CD4-positive, alpha-beta T cell treated with Interleukin-4 for 4 hours (primary cell): ENCODE data around the gene ODAD4.

ENCODE experiments used
- DNase-seq: peaks from one replicate; pipeline ENCODE4 v3.0.0-alpha.2; 2020

Gene ODAD4, protein sequence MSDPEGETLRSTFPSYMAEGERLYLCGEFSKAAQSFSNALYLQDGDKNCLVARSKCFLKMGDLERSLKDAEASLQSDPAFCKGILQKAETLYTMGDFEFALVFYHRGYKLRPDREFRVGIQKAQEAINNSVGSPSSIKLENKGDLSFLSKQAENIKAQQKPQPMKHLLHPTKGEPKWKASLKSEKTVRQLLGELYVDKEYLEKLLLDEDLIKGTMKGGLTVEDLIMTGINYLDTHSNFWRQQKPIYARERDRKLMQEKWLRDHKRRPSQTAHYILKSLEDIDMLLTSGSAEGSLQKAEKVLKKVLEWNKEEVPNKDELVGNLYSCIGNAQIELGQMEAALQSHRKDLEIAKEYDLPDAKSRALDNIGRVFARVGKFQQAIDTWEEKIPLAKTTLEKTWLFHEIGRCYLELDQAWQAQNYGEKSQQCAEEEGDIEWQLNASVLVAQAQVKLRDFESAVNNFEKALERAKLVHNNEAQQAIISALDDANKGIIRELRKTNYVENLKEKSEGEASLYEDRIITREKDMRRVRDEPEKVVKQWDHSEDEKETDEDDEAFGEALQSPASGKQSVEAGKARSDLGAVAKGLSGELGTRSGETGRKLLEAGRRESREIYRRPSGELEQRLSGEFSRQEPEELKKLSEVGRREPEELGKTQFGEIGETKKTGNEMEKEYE

DNA sequence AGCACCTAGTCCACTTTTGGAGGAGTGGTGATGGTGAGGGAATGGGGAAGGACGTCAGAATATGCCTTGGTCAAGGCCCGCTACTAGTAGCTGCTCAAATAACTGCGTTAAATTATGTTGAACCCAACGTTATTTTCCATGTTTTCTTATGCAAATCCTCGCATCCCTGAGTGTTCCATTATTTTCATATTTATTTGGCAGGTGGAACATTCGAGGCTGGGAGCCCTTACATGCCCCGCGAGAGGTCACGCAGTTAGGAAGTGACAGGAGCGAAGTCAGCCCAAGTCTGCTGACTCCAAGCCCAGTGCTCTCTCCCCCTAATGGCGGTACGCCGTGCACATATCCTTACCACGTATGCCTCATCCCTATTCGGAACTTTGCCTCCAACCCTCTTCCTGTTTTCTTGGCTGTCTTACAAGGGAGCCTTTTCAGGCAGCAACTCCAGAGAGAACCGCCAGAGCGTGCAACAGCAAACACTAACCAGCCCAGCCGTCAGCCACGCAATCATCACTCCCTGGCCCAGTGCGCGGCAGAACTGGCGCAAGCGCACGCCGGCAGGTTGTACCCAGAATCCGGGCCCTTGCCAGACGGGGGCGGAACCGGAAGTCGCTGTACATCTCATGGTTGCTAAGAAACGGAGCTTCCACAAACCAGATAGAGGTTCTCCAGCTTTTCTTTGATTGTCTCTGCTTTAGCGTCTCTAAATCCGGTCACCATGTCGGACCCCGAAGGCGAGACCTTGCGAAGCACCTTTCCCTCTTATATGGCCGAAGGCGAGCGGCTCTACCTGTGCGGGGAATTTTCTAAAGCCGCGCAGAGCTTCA is at the start of gene ODAD4:
Gene ODAD4, plus strand, starts transcription at position 609 of the 824 bp plus-strand sequence. Its CDS starts 107 bp downstream, at position 716.
- peak; percentile 96 for DNase-seq

DNA sequence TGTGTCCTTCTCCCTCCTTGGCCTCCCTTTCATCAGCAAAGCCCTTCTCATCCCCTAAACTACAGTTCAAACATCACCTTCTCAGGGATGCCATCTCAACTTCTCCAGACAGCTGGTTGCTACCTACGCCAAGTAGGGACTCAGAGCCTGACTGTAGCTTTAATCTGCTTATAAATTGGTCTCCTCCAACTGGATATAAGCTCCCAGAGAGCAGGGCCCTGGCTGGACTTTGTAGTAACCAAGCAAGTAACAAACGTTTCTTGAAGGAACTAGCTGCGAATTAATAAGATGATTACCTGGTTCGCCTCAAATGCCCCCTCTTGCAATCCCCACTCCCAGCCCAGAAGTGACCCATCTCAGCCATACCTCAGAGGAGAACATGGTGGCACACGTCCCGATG is 47.7 kb upstream of the ODAD4 start:
- DNase-seq: no peak

DNA sequence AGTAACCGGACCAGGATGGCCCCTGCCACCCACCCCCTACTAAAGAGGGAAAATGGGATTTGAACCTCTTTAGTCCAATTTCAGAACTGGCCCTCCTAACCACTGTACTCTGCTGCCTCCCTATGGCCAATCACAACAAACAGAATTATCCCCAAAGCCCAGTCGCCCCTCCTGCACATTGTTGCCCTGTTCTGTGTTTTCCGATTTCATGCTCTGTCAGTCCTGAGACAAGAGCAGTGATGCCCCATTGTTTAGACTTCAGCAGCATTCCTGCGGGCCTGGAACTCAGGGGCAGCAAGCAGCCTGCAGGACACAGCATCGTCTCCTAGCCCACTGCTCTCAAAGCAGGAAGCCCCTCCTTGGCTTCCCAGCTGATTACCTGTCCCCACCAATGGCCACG is 44.7 kb upstream of the ODAD4 start:
- DNase-seq: no peak

- DNase-seq: no peak
Measured at GRCh38 chr17:41888332-41888965, 42.0 kb upstream of the ODAD4 start.

DNA sequence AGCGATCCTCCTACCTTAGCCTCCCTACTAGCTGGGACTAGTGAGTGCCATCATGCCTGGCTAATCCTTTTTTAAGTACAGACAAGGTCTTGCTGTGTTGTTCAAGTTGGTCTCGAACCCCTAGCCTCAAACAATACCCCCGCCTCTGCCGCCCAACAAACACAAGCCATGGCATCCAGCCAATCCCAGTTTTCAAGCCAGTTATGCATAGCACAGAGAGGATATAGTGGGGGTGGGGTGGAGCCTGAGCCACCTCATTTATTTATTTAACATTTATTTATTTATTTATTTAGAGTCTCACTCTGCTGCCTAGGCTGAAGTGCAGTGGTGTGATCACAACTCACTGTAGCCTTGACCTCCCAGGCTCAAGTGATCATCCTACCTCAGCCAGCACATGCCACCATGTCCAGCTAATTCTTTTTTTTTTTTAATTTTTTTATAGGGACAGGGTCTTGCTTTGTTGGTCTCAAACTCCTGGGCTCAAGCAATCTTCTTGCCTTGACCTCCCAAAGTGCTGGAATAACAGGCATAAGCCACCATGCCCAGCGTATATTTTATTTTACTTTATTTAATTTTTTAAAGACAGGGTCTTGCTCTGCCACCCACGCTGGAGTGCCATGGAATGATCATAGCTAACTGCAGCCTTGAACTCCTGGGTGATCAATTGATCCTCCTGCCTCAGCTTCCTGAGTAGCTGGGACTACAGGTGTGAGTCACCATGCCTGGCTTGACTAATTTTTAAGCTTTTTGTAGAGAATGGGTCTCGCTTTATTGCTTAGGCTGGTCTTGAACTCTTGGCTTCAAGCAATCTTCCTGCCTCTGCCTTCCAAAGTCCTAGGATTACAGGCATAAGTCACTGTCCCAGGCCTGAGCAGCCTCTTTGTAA is 39.0 kb upstream of the ODAD4 start:
- no peak for DNase-seq

DNA sequence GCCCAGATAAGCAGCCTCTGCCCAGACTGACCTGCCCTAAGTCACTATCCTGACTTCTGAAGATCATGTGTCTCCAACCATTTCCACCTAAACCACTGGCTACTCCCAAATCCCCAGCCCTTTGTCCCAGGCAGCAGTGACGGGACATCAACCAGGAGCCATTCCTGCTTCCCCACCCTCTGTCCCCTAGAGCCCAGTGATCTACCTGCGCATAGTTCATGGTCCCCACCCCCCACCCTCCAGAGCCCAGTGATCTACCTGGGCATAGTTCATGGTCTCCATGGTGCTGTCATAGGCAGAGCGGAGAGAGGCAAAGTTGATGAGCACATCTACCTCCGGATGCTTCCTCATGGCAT is 38.4 kb upstream of the ODAD4 start:
- DNase-seq: no peak

GRCh38 chr17:41893384-41893783 is 37.0 kb upstream of the ODAD4 start:
- no peak for DNase-seq

GRCh38 chr17:41894791-41895331 is 35.6 kb upstream of the ODAD4 start:
- DNase-seq: no peak

- DNase-seq: no peak
Measured at GRCh38 chr17:41895617-41896016, 34.8 kb upstream of the ODAD4 start.

DNA sequence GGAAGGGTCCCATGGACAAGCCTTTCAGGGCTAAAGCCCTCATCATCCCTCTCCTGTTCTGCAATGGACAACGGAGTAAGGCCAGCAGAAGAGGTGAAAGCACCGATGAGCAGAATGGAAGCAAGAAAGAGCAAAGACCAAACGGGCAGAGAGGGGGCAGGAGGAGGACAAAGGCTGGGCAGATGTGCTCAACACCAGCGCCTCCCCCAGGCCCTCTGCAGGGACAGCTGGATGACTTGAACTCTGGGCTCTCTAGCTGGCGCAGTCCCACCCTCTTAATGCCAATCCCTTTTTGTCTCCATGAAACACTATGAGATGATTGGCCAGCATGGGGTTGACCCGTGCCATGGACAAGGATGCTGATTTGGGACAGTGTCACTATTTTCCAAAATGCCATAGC is 33.7 kb upstream of the ODAD4 start:
- no peak for DNase-seq

DNA sequence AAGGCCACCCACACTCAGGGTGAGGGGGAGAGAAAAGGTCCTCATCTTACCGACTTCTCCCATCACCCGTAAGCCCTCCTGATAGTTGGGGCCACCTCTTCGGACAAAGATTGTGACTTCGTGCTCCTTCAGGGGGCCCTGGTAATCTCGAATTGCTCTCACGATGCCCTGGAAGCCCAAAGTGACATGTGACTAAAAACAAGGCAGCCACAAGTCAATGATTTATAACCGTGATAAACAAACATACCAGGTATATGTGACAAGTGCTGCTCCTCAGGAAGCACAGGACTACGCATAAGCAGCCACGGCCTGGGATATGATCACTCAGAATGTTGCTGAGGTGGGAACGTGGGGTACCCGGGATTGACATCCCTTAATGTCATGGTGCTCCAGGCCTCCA is 28.8 kb upstream of the ODAD4 start:
- no peak for DNase-seq

GRCh38 chr17:41904242-41904841 is 26.1 kb upstream of the ODAD4 start:
- no peak for DNase-seq

DNA sequence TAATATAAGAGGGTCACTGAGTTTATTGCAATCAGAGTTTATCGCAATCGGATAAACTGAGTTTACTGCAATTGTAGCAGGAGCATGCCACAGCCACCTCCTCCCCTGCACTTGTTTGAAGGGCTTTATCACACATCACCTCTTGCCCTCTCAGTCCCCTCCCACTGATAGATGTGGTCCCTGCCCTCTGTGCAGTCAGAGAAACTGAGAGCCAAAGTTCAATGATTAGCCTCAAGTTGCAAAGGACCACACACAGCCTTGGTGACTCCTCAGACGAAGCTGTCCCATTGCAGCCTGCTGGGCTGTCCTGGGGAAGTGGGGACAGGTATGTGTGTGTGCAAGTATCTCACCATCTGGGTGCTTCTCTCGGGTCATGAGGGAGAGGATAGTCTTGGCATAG is 25.2 kb upstream of the ODAD4 start:
- no peak for DNase-seq

GRCh38 chr17:41906465-41907184 is 23.8 kb upstream of the ODAD4 start:
- DNase-seq: no peak

DNA sequence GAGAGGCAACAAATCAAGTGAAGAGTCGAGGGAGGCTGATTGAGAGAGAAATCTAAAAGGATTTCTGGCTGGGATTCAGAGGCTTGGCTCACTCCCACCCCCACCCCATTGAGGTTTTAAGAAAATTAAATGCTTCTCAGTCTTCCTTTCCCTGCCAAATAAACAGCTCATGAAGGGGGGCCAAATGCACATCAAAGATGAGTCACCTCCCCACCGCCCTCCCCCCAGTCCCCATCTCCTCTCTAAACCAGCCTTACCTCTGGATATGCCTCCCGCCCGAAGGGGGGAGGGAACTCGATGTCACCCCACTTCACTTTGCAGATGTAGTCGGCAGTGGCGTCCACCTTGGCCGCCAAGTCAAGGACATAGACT is 23.2 kb upstream of the ODAD4 start:
- no peak for DNase-seq

DNA sequence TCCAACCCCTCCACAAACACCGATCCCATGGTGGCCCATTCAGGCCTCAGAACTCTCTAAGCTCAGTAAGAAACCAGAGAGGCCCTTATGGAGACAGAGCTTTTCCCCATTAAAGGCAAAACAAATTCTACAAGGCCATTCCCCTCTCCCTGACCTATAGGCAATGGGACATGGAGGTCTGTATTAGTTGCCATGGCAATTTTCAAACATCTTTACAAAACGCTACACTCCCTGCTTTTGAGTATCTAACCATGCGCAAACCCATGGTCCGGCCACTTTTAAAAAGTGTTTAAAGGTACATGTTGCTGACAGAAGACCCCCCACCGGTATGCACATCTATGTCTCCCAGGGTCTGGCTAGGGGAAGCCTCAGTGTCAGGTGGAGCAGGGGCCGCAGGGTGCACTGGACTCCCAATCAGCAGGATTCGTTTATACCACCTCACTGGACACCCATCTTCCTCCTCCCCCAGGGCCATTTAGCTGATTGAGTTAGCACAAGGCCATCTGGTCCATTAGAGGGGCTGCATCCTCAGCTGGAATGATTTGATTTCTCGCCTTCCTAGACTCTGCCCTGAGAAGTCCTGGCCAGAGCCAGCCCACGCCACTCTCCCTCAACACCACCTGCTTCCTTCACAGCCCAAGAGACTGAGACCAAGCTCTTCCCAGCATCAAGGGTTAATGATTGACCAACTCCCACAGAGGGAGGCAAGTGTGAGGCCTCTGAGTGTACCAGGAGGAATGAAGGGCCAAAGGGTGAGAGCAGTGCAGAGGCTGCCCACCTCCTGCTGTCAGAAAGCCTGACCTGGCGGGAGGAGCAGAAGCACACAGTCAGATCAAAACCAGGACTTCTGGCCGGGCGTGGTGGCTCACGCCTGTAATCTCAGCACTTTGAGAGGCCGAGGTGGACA is 22.5 kb upstream of the ODAD4 start:
- DNase-seq: no peak

GRCh38 chr17:41909088-41909487 is 21.3 kb upstream of the ODAD4 start:
- DNase-seq: no peak

DNA sequence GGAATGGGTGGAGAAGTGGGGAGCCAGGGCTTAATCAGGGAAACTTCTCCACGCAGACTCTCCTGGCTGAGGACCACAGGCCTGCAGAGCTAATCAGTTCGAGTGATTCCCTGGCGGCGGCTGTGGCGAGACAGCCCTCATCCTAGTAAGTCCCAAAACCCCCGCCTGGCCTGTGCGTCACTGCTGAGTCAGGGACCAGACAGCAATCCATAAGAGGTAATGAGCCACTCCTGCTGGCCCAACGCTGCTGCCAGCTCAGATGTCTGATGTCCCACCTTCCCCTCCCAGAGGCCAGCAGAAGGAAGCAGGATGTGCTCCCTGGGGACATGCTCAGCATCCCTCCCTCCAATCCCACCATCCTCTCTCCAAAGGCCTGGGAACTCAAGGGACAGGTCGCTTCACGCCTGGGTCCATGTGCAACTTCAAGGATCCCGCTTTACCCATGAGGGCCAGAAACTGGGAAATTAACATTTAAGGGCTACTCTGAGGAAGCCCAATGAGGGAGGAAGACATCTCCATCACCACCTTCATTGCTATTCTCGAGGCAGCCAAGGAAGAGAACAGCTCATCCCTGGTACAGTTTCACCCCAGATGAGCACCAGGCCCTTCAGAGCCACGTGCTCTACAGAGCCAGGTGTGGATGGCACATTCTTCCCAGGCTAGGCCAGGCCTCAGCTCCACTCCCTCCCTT is 19.6 kb upstream of the ODAD4 start:
- DNase-seq: no peak

DNA sequence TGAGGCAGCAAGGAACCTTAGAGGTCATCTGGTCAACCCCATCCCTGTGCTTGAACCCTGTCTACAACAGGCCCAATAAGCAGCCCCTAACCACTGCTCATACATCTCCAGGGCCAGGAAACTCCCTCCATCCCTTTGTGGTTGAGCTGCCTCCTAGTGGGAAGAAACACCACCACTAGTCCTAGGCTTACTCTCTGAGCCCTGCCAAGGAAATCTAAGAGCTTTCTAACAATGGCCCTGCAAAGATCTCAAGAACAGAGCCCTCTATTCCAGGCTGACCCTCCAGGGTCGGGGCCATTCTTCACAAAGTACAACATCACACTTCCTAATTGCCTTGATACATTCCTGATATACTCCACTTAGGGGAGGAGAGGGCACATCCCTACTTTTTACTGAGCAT is 17.5 kb upstream of the ODAD4 start:
- DNase-seq: no peak
